BE2C (cell line): ENCODE measurements around the gene CMAS.
"Not testable (repeated sequence)": the region's sequence is repeated elsewhere in the genome, so short reads cannot be mapped to it uniquely, and the experiment has no call there.

Experiments
- DNase-seq: peaks from one replicate; pipeline ENCODE4 v3.0.0-alpha.2; 2020
- H3K27me3 ChIP-seq: fragments of 250-450 bp; sonication (Bioruptor Pico); 2 replicates; pipeline ENCODE4 v1.5.1; 2020; ENCODE audit warnings: mild to moderate bottlenecking
- H3K36me3 ChIP-seq: fragments of 250-450 bp; sonication (Bioruptor Pico); 2 replicates; pipeline ENCODE4 v1.5.1; 2020; ENCODE audit warnings: mild to moderate bottlenecking
- H3K4me1 ChIP-seq: fragments of 250-450 bp; sonication (Bioruptor Pico); 2 replicates; pipeline ENCODE4 v1.5.1; 2020
- H3K4me3 ChIP-seq: 2 replicates; pipeline ENCODE4 v1.5.1; 2011; ENCODE audit warnings: low read depth, low read length
- H3K9me3 ChIP-seq: fragments of 250-450 bp; sonication (Bioruptor Pico); 2 replicates; pipeline ENCODE4 v1.5.1; 2020
- CTCF ChIP-seq: IDR thresholded peaks from 2 replicates; pipeline ENCODE4 v1.5.1; 2012; ENCODE audit warnings: mild to moderate bottlenecking, low read depth, low read length

The CMAS gene

GRCh38 chr12:22051114-22051698 is 5.2 kb downstream of the CMAS start:
- DNase-seq: no peak
- Histone ChIP-seq H3K4me3 (no peak overlapping the region), H3K36me3 (peaks cover 11% of the 10 kb centered on the region), H3K9me3 (no peaks in the 10 kb centered on the region), H3K4me1 (no peaks in the 10 kb centered on the region; the same call in 1 of the 2 replicates), H3K27me3 (no peaks in the 10 kb centered on the region)
- no peak for TF ChIP-seq CTCF

GRCh38 chr12:22052994-22053393 is 7.0 kb downstream of the CMAS start:
- not testable (repeated sequence) for DNase-seq, H3K4me1 ChIP-seq, H3K27me3 ChIP-seq, H3K9me3 ChIP-seq, H3K4me3 ChIP-seq
- H3K36me3 ChIP-seq: peaks cover 24% of the 10 kb centered on the region

- DNase-seq: no peak
- no peaks in the 10 kb centered on the region; the same call in 1 of the 2 replicates for H3K4me1 ChIP-seq
- peaks cover 28% of the 10 kb centered on the region for H3K36me3 ChIP-seq
- no peak overlapping the region for H3K4me3 ChIP-seq
- no peaks in the 10 kb centered on the region for H3K9me3 ChIP-seq
- H3K27me3 ChIP-seq: no peaks in the 10 kb centered on the region
- TF ChIP-seq CTCF: no peak
Measured at GRCh38 chr12:22054155-22054554, 8.1 kb downstream of the CMAS start.

- H3K4me1 ChIP-seq: no peaks in the 10 kb centered on the region; the same call in 1 of the 2 replicates
- H3K27me3 ChIP-seq: no peaks in the 10 kb centered on the region
- H3K36me3 ChIP-seq: peaks cover 36% of the 10 kb centered on the region
- no peak overlapping the region for H3K4me3 ChIP-seq
- H3K9me3 ChIP-seq: no peaks in the 10 kb centered on the region
- no peak for TF ChIP-seq CTCF
- no peak for DNase-seq
Measured at GRCh38 chr12:22056607-22057006, 10.6 kb downstream of the CMAS start.

- Histone ChIP-seq H3K9me3 (no peaks in the 10 kb centered on the region), H3K4me3 (no peak overlapping the region), H3K4me1 (no peaks in the 10 kb centered on the region; the same call in 1 of the 2 replicates), H3K36me3 (peaks cover 40% of the 10 kb centered on the region), H3K27me3 (no peaks in the 10 kb centered on the region)
- no peak for TF ChIP-seq CTCF
- DNase-seq: no peak
Measured at GRCh38 chr12:22059976-22060647, 14.1 kb downstream of the CMAS start.

GRCh38 chr12:22064968-22065367 is 18.9 kb downstream of the CMAS start:
- TF ChIP-seq CTCF: no peak
- Histone ChIP-seq H3K36me3 (peaks cover 23% of the 10 kb centered on the region), H3K4me3 (no peak overlapping the region), H3K9me3 (no peaks in the 10 kb centered on the region), H3K4me1 (no peaks in the 10 kb centered on the region), H3K27me3 (no peaks in the 10 kb centered on the region)
- no peak for DNase-seq
